RPMI7951 (cell line): Measurements from ENCODE around the gene PAOX. TPM values are rescaled to one million over a fixed set of nuclear protein-coding genes. Genes with fewer than 3 reads are reported as not detected.
"Not testable (repeated sequence)": the region's sequence is repeated elsewhere in the genome, so short reads cannot be mapped to it uniquely, and the experiment has no call there.

Experiments used
- DNase-seq: peaks from one replicate; pipeline ENCODE4 v3.0.0-alpha.2; 2012; ENCODE audit warnings: low read depth
- total RNA-seq: library from RNA; depleted of rRNA; stranded (reverse); fragments of >200 nt; shearing (Covaris generic); gene quantifications from 2 replicates; pipeline ENCODE4 v1.2.3, GENCODE V29; 2014

The PAOX gene
- total RNA-seq, 1 experiment from 2014 or later: 2.8 TPM

- peak; percentile 16 for DNase-seq
Measured at GRCh38 chr10:133405844-133406527, 26.9 kb downstream of the PAOX start.

- DNase-seq: no peak
Measured at GRCh38 chr10:133411523-133412380, 32.7 kb downstream of the PAOX start.

- DNase-seq: no peak
Measured at GRCh38 chr10:133412381-133412711, 33.3 kb downstream of the PAOX start.

GRCh38 chr10:133414401-133414800 lies 35.3 kb downstream of the PAOX start:
- not testable (repeated sequence) for DNase-seq

- DNase-seq: no peak
Measured at GRCh38 chr10:133415752-133416151, 36.7 kb downstream of the PAOX start.

GRCh38 chr10:133418289-133418993 lies 39.4 kb downstream of the PAOX start:
- DNase-seq: no peak

GRCh38 chr10:133419211-133419950 lies 40.3 kb downstream of the PAOX start:
- DNase-seq: no peak

GRCh38 chr10:133420028-133420427 lies 41.0 kb downstream of the PAOX start:
- DNase-seq: no peak

GRCh38 chr10:133420579-133420978 lies 41.5 kb downstream of the PAOX start:
- no peak for DNase-seq

GRCh38 chr10:133421336-133422222 lies 42.5 kb downstream of the PAOX start:
- DNase-seq: no peak

GRCh38 chr10:133422223-133422806 lies 43.3 kb downstream of the PAOX start:
- DNase-seq: no peak

GRCh38 chr10:133422807-133423771 lies 44.0 kb downstream of the PAOX start:
- no peak for DNase-seq

- DNase-seq: not testable (repeated sequence)
Measured at GRCh38 chr10:133424102-133424501, 45.0 kb downstream of the PAOX start.

- DNase-seq: not testable (repeated sequence)
Measured at GRCh38 chr10:133424601-133425000, 45.5 kb downstream of the PAOX start, which contains the start of gene SPRN. Gene SPRN, minus strand, starts transcription at chr10:133424625. Its CDS starts 944 bp downstream, at chr10:133423681.

GRCh38 chr10:133429571-133429970 lies 50.5 kb downstream of the PAOX start:
- not testable (repeated sequence) for DNase-seq

- not testable (repeated sequence) for DNase-seq
Measured at GRCh38 chr10:133431888-133432613, 53.0 kb downstream of the PAOX start.

GRCh38 chr10:133432789-133433188 lies 53.7 kb downstream of the PAOX start:
- DNase-seq: not testable (repeated sequence)

GRCh38 chr10:133438711-133439273 lies 59.7 kb downstream of the PAOX start:
- peak; percentile 13 for DNase-seq
